Measurements from ENCODE around the gene EIF3I.
"Not testable (repeated sequence)": the region's sequence is repeated elsewhere in the genome, so short reads cannot be mapped to it uniquely, and the experiment has no call there.

Gene EIF3I

GRCh38 chr1:32232558-32233304 is 10.5 kb downstream of the EIF3I start:
- no peak for DNase-seq

GRCh38 chr1:32234792-32235191 is 12.6 kb downstream of the EIF3I start:
- no peak for DNase-seq

DNA sequence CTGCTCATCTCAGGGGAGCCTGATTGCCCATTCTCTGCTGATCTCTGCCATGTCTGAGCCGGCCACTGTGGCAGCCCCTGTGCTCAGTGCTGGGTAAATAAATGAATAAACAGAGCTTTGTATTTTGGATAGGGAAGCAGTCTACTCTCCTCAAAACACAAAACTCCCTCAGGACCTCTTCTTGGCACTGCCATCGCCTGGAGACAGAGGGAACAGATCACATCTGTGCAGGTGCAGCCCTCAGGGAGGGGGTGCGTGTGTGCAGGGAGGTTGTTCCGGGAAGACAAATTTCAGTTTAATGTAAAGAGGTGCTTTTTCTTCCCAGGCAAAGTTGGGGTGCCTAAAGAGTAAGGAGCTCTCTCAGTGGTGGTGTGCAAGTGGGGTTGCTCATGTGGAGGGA is 17.1 kb downstream of the EIF3I start:
- DNase-seq: no peak

DNA sequence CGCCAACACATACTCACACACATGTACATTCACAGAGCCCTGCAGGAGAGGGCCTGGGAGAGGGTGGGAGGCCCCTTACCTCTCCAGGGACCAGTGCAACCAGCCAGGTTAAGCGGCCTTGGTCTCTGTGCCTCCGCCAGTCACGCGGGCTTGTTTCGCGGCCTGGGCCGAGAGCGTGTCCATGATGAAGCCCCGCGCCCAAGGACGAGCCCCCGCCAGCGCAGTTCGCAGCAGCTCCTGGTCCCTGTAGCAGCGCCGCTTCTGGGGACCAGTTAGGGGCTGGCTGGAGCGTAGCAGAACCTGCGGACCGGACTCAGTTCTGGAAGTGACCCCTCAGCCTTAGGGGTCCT is 17.6 kb downstream of the EIF3I start:
- no peak for DNase-seq

DNA sequence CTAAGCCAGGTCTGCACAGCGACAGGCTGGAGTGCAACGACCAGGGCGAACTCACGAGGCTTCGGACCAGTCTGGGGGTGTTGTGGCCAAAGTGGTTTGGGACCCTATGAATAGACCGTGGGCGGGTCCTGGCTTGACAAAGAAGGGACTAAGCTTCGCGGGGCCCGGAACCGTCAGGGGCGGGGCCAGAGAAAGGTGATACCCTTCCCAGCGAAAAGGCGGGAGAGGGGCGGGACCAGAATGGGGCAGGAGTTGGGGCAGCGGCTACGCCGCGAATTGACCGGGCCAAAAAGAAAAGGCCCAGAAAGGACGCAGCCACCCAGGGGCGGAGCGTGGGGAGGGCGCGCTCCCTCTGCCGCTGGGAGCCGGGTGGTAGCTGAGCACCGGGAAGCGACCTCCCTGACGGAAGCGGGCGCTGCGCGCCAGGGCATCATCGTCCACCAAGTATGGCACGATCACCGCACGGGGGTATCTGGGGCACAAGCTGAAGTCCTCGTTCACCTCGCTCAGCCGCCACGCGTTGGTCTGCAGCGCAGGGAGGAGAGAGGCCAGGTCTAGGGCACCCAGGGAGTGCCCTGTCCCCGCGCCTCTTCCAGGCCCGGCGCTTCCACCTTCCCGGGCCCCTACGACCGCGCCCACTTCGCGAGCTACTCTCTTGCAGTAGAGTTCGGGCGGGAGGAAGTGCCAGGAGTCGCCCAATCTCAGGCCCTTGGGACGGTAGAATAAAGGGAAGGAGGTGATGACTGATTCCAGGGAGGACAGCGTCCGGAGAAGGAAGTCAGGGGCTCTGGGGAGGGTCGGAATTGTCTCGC is 18.1 kb downstream of the EIF3I start:
- no peak for DNase-seq

- no peak for DNase-seq
These were observed 19.0 kb downstream of the EIF3I start for GRCh38 chr1:32241001-32241763.

DNA sequence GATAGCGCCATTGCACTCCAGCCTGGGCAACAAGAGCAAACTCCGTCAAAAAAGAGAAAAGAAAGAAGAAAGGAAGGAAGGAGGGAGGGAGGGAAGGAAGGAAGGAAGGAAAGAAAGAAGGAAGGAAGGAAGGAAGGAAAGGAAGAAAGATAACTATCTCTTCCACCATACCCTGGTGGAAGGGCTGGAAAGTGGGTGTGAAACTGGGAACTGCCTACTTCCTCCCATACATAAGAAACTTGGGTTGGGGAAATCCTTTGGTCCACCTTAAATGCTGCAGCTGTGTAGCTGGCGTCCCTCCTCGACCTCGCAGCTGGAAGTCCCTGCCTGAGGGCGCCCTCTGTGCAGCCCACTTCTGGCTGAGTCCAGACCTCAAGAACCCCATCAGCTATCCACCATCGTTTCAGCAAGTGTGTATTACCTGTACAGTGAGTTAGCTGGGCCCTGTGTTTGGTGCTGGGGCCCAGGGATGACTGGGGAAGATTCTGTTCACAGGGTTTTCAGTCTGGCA is 20.2 kb downstream of the EIF3I start:
- DNase-seq: no peak

- no peak for DNase-seq
These were observed 24.7 kb downstream of the EIF3I start, which contains the start of gene FAM167B for GRCh38 chr1:32246888-32247273. Gene FAM167B, plus strand, starts transcription at chr1:32247222. Its CDS starts 200 bp downstream, at chr1:32247422.

GRCh38 chr1:32247452-32247851 is 25.2 kb downstream of the EIF3I start:
- DNase-seq: no peak

GRCh38 chr1:32247983-32248889 is 26.0 kb downstream of the EIF3I start:
- DNase-seq: peak; percentile 57

DNA sequence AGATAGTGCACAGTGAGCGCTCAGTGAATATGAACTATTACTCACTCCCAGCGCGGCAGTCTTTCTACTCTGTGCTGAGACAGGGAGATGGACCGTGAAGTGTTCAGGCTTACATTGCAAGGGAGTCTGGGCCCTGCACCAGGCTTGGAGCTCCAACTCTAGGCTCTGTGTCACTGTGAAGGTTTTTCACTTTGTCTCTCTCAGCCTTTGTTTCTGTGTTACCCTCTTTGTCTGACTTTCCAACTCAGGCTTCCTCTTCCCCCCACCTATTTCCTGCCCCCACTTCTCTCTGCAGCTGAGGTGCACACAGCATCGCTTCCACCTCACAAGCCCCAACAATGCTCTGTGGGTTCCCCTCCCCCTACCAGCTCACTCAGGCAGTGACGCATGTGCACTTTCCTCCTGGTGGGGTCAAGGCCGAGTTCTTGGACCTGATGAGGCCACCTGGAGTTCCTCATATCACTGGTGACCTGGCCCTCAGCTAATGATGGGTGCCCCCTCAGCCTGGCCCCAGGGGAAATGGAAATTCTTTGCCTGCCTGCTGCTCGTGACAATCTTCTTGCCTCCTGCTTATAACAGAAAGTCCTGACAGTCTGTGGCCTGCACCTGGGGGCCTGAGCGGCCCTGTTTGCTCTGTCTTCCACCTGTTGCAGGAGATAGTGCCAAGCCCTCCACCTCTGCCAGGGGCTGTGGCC is 27.8 kb downstream of the EIF3I start:
- DNase-seq: peak; percentile 86

GRCh38 chr1:32250893-32251716 is 28.9 kb downstream of the EIF3I start, which contains the start of gene LCK:
Gene LCK, plus strand, starts transcription at chr1:32251265. Its CDS starts 23,065 bp downstream, at chr1:32274330.
- no peak for DNase-seq

GRCh38 chr1:32255072-32256071 is 33.2 kb downstream of the EIF3I start:
- DNase-seq: no peak

DNA sequence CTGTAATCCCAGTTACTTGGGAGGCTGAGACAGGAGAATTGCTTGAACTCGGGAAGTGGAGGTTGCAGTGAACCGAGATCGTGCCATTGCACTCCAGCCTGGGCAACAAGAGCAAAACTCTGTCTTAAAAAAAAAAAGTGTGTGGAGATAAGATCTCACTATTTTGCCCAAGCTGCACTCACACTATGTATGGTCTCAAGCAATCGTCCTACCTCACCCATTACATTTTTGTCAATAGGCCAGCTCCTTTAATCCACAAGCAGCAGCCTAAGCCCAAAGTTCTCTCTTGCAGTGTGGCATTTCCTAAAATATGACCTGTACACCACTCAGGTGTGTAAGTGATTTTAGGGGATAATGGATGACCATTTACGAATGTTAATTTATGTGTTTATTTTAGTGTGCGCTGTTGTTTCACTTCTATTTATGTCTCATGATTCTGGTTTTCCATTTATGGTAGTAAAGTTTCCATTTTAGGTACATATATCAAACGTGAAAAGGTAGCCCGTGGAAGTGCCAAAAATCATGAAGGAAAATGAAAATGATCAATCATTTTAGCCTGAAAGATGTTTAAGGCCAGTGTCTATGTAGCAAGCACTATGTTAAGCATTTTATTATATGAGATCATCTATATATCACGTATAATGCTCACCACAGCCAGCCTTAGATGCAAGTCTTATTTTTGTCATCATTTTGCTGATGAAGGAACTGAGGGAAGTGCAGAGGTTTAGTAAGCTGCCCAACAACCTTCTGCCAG is 34.4 kb downstream of the EIF3I start:
- DNase-seq: no peak

- DNase-seq: no peak
These were observed 35.0 kb downstream of the EIF3I start for GRCh38 chr1:32257227-32257508.

DNA sequence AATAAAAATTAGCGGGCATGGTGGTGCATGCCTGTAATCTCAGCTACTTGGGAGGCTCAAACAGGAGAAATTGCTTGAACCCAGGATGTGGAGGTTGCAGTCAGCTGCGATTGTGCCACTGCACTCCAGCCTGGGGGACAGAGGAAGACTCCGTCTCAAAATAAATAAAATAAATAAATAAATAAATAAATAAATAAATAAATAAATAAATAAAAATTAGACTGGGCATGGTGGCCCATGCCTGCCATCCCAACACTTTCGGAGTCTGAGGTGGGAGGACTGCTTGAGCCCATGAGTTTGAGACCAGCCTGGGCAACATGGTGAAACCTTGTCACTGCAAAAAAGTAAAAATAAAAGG is 41.0 kb downstream of the EIF3I start:
- DNase-seq: not testable (repeated sequence)

DNA sequence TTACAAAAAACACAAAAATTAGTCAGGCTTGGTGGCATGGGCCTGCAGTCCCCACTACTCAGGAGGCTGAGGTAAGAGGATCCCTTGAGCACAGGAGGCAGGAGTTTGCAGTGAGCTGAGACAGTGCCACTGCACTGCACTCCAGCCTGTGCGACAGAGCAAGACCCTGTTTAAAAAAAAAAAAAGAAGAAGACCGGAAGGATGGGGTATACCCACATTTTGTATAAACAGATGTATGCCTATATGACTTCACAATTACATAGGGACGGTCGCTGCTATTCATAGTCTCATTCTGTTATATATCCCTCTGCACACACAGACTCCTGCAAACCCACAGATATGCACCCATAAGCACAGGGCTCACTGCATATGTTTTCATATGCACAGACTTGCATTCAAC is 41.5 kb downstream of the EIF3I start:
- DNase-seq: no peak

DNA sequence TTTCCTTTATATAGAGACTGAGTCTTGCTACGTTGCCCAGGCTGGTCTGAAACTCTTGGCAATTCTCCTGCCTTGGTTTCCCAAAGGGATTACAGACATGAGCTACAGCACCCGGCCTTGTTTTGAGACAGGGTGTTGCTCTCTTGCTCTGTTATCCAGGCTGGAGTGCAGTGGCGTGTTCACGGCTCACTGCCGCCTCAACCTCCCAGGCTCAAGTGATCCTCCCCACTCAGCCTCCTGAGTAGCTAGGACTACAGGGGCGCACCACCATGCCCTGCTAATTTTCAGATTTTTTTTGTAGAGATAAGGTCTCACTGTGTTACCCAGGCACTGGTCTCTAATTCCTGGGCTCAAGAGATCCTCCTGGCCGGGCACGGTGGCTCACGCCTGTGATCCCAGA is 43.6 kb downstream of the EIF3I start:
- DNase-seq: no peak
